Bone marrow (tissue), 2 donors: ENCODE measurements around the gene ATP11C.
A peak's percentile ranks its signal among the peaks of the same experiment; 100 is the strongest.
"Not testable (repeated sequence)": the region's sequence is repeated elsewhere in the genome, so short reads cannot be mapped to it uniquely, and the experiment has no call there.

Experiments
- DNase-seq, 2 donors: peaks; one replicate each; lab custom pipeline; 2025; lab: John Stamatoyannopoulos, UW

Gene ATP11C

GRCh38 chrX:139932901-139933796, at the start of gene ATP11C:
Gene ATP11C, minus strand, starts transcription at chrX:139933053. Its CDS starts 1,011 bp downstream, at chrX:139932042.
- peak; percentile 56 to 87 for DNase-seq

- no peak for DNase-seq
These were observed 41.6 kb upstream of the ATP11C start for GRCh38 chrX:139974471-139974870.

GRCh38 chrX:139972629-139973624, 40.1 kb upstream of the ATP11C start:
- DNase-seq: no peak

- DNase-seq: no peak
These were observed 39.3 kb upstream of the ATP11C start for GRCh38 chrX:139972113-139972512.

GRCh38 chrX:139971394-139971749, 38.5 kb upstream of the ATP11C start:
- DNase-seq: no peak

- no peak for DNase-seq
These were observed 36.4 kb upstream of the ATP11C start for GRCh38 chrX:139969286-139969685.

GRCh38 chrX:139967750-139968149, 34.9 kb upstream of the ATP11C start:
- DNase-seq: no peak

- no peak for DNase-seq
These were observed 34.4 kb upstream of the ATP11C start for GRCh38 chrX:139967300-139967699.

GRCh38 chrX:139966159-139966558, 33.3 kb upstream of the ATP11C start:
- not testable (repeated sequence) for DNase-seq

GRCh38 chrX:139965421-139965820, 32.6 kb upstream of the ATP11C start, which contains the start of gene CXorf66:
Gene CXorf66, minus strand, starts transcription at chrX:139965521. Its CDS starts 25 bp downstream, at chrX:139965496.
- DNase-seq: no peak

- DNase-seq: not testable (repeated sequence)
These were observed 28.2 kb upstream of the ATP11C start for GRCh38 chrX:139961091-139961490.

GRCh38 chrX:139949703-139950102, 16.9 kb upstream of the ATP11C start:
- no peak for DNase-seq

GRCh38 chrX:139945075-139945474, 12.2 kb upstream of the ATP11C start:
- no peak for DNase-seq

- no peak for DNase-seq
These were observed 3.4 kb upstream of the ATP11C start for GRCh38 chrX:139936259-139936658.

GRCh38 chrX:139933904-139934303, 1.1 kb upstream of the ATP11C start:
- no peak for DNase-seq

- DNase-seq: peak in 1 of 2 donors; percentile 56
These were observed 566 bp downstream of the ATP11C start for GRCh38 chrX:139932073-139932900.

- peak in 1 of 2 donors; percentile 2 for DNase-seq
These were observed 1.2 kb downstream of the ATP11C start for GRCh38 chrX:139931646-139932072.

- peak in 1 of 2 donors; percentile 1 for DNase-seq
These were observed 1.8 kb downstream of the ATP11C start for GRCh38 chrX:139930916-139931645.

GRCh38 chrX:139930401-139930800, 2.5 kb downstream of the ATP11C start:
- no peak for DNase-seq

GRCh38 chrX:139929876-139930275, 3.0 kb downstream of the ATP11C start:
- no peak for DNase-seq

GRCh38 chrX:139924696-139925095, 8.2 kb downstream of the ATP11C start:
- no peak for DNase-seq
